ENCODE measurements around the gene NPTX2.

The NPTX2 gene

GRCh38 chr7:98638853-98639252, 21.8 kb downstream of the NPTX2 start:
- H3K36me3 ChIP-seq (ENCODE audit: low read depth): no peaks in the 10 kb centered on the region
- peaks cover 12% of the 10 kb centered on the region for H3K27me3 ChIP-seq (ENCODE audit: insufficient read depth, poor library complexity, severe bottlenecking)
- no peak overlapping the region for H3K4me3 ChIP-seq (ENCODE audit: severe bottlenecking)
- no peaks in the 10 kb centered on the region for H3K4me1 ChIP-seq (ENCODE audit: insufficient read depth, poor library complexity, severe bottlenecking)
- ATAC-seq (ENCODE audit: low read depth) (no peak), DNase-seq (ENCODE audit: low spot score) (no peak)
- peaks cover 3% of the 10 kb centered on the region for H3K9me3 ChIP-seq (ENCODE audit: severe bottlenecking)
- TF ChIP-seq, protein P1, sequence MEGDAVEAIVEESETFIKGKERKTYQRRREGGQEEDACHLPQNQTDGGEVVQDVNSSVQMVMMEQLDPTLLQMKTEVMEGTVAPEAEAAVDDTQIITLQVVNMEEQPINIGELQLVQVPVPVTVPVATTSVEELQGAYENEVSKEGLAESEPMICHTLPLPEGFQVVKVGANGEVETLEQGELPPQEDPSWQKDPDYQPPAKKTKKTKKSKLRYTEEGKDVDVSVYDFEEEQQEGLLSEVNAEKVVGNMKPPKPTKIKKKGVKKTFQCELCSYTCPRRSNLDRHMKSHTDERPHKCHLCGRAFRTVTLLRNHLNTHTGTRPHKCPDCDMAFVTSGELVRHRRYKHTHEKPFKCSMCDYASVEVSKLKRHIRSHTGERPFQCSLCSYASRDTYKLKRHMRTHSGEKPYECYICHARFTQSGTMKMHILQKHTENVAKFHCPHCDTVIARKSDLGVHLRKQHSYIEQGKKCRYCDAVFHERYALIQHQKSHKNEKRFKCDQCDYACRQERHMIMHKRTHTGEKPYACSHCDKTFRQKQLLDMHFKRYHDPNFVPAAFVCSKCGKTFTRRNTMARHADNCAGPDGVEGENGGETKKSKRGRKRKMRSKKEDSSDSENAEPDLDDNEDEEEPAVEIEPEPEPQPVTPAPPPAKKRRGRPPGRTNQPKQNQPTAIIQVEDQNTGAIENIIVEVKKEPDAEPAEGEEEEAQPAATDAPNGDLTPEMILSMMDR (IDR thresholded peaks at IDR 0.05; ENCODE audit: poor library complexity, severe bottlenecking): no peak
- no peak overlapping the region for H3K27ac ChIP-seq (ENCODE audit: poor library complexity, severe bottlenecking)

GRCh38 chr7:98640375-98640774, 23.3 kb downstream of the NPTX2 start:
- TF ChIP-seq, protein P1 (IDR thresholded peaks at IDR 0.05; ENCODE audit: poor library complexity, severe bottlenecking): no peak
- H3K4me3 ChIP-seq (ENCODE audit: severe bottlenecking): no peak overlapping the region
- peaks cover 3% of the 10 kb centered on the region for H3K9me3 ChIP-seq (ENCODE audit: severe bottlenecking)
- no peaks in the 10 kb centered on the region for H3K36me3 ChIP-seq (ENCODE audit: low read depth)
- no peak overlapping the region for H3K27ac ChIP-seq (ENCODE audit: poor library complexity, severe bottlenecking)
- H3K4me1 ChIP-seq (ENCODE audit: insufficient read depth, poor library complexity, severe bottlenecking): no peaks in the 10 kb centered on the region
- DNase-seq (ENCODE audit: low spot score) (no peak), ATAC-seq (ENCODE audit: low read depth) (no peak)
- peaks cover under 1% of the 10 kb centered on the region for H3K27me3 ChIP-seq (ENCODE audit: insufficient read depth, poor library complexity, severe bottlenecking)

DNA sequence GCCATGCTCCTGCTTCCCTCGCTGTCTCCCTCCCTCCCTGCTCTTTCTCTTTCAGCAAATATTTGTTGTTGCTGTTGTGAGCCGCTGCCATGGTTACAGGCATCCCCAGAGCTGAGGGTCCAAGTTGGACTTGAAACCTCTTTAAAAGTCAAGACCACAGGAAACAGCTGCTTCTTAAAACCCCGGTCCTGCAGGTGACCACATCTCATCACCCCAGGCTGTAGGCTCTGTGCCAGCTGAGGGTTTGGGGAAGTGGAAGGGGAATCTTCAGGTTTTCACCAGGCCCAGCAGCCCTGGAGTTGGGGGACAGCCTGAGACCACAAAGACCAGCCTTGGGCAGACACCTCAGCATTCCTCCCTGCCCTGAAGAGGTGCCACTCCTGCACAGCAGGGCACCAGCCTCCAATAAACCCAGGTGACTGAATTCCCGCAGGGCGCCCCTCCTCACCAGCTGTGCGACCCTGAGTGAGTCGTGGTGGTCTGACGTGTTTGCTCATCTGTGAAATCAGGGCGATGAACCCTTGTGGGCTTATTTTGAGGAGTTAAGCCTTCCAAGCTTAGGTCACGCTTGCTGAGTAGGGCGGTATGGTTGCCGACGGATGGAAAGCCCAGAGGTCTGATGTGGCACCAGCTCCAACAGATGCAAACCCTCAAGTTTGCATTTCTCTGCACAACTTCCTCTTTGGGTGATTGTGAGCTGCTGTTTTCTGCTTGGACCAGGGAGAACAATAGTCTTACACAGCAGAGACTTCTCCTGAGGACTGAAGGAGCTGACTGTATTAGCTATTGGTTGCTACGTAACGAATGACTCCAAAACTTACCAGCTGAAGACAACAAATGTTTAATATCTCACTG, 24.8 kb downstream of the NPTX2 start:
- Histone ChIP-seq H3K4me3 (ENCODE audit: severe bottlenecking) (no peak overlapping the region), H3K27ac (ENCODE audit: poor library complexity, severe bottlenecking) (no peak overlapping the region), H3K27me3 (ENCODE audit: insufficient read depth, poor library complexity, severe bottlenecking) (no peaks in the 10 kb centered on the region), H3K4me1 (ENCODE audit: insufficient read depth, poor library complexity, severe bottlenecking) (no peaks in the 10 kb centered on the region), H3K9me3 (ENCODE audit: severe bottlenecking) (peaks cover 3% of the 10 kb centered on the region), H3K36me3 (ENCODE audit: low read depth) (no peaks in the 10 kb centered on the region)
- ATAC-seq (ENCODE audit: low read depth) (no peak), DNase-seq (ENCODE audit: low spot score) (no peak)
- TF ChIP-seq, protein P1 (IDR thresholded peaks at IDR 0.05; ENCODE audit: poor library complexity, severe bottlenecking): no peak

DNA sequence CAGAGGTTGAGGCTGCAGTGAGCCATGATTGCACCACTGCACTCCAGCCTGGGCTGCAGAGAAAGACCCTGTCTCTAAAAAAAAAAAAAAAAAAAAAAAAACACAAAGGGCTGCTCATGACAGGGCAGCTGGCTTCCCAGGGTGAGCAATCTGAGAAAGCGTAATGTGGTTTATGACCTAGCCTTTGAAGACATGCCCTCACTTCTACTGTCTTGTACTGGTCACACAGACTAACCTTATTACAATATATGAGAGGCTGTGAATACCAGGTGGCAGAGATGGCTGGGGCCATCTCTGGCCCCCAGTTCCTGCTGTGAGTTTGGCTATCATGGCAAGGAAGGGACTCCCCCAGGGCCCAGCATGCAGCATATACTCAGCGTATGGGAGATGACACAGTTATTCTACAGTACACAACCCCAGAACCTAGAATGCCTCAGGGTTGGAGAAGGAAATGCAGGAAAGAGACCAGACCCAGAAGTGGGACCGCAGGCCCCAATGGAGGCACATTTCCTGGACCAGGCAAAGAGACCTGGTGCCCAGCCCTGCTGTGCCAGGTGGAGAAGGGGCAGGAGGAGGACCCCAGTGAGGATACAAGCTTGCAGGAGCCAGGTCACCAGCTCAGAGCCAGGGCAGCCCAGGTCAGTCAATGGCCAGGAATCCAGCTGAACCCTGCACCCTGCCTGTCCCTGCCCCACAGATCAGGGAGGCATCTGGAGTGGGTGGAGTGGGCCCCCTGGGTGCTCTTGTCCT, 26.3 kb downstream of the NPTX2 start:
- Histone ChIP-seq H3K4me1 (ENCODE audit: insufficient read depth, poor library complexity, severe bottlenecking) (no peaks in the 10 kb centered on the region), H3K36me3 (ENCODE audit: low read depth) (no peaks in the 10 kb centered on the region), H3K27me3 (ENCODE audit: insufficient read depth, poor library complexity, severe bottlenecking) (peaks cover 4% of the 10 kb centered on the region), H3K9me3 (ENCODE audit: severe bottlenecking) (peaks cover 3% of the 10 kb centered on the region), H3K27ac (ENCODE audit: poor library complexity, severe bottlenecking) (no peak overlapping the region), H3K4me3 (ENCODE audit: severe bottlenecking) (no peak overlapping the region)
- TF ChIP-seq, protein P1 (IDR thresholded peaks at IDR 0.05; ENCODE audit: poor library complexity, severe bottlenecking): no peak
- no peak for ATAC-seq (ENCODE audit: low read depth)
- no peak for DNase-seq (ENCODE audit: low spot score)
